A673 (cell line): ENCODE data around the gene RPS6KL1. TPM values are rescaled to one million over a fixed set of nuclear protein-coding genes. Genes with fewer than 3 reads are reported as not detected.

Source experiments
- BruUV-seq: library from RNA; stranded (reverse); fragments of 400-500 nt; replicated peaks from 2 replicates; lab custom pipeline; 2021; lab: Mats Ljungman, UMichigan
- CTCF ChIA-PET: fragments of 300-600 bp; sonication (Branson Sonifier 250); formaldehyde crosslinking; loops from one replicate; lab custom pipeline; 2022; ENCODE audit warnings: antibody characterized with exemption; lab: Charles Lee
- POLR2A ChIA-PET: fragments of 300-600 bp; sonication (Branson Sonifier 250); formaldehyde crosslinking; loops from one replicate; lab custom pipeline; 2022; ENCODE audit warnings: antibody characterized with exemption; ENCODE audit not compliant: low non-redundant PET; lab: Charles Lee
- DNase-seq: peaks from one replicate; pipeline ENCODE4 v3.0.0-alpha.2; 2015; ENCODE audit warnings: low spot score
- H3K27ac ChIP-seq: fragments of 200-600 bp; sonication (generic); 2 replicates; pipeline ENCODE4 v1.5.1; 2016; ENCODE audit warnings: mixed run types, low read depth, mild to moderate bottlenecking, mixed read lengths, antibody characterized with exemption, low read length; ENCODE audit not compliant: poor library complexity, severe bottlenecking
- H3K27me3 ChIP-seq: fragments of 200-600 bp; sonication (generic); replicated peaks from 2 replicates; pipeline ENCODE4 v1.6.1; 2017; ENCODE audit warnings: mixed run types, low read depth, mild to moderate bottlenecking, mixed read lengths, antibody characterized with exemption, low read length; ENCODE audit not compliant: insufficient read depth, poor library complexity
- H3K36me3 ChIP-seq: fragments of 200-600 bp; sonication (generic); 2 replicates; pipeline ENCODE4 v1.6.1; 2016; ENCODE audit warnings: mixed run types, mild to moderate bottlenecking, mixed read lengths, antibody characterized with exemption, low read length; ENCODE audit not compliant: insufficient read depth, poor library complexity, severe bottlenecking
- H3K4me1 ChIP-seq: fragments of 200-600 bp; sonication (generic); 2 replicates; pipeline ENCODE4 v1.6.1; 2017; ENCODE audit warnings: mixed run types, mild to moderate bottlenecking, mixed read lengths, antibody characterized with exemption, low read length; ENCODE audit not compliant: insufficient read depth, poor library complexity, severe bottlenecking
- H3K4me3 ChIP-seq: fragments of 200-600 bp; sonication (generic); 2 replicates; pipeline ENCODE4 v1.5.1; 2016; ENCODE audit warnings: low read depth, mixed run types, mild to moderate bottlenecking, mixed read lengths, low read length; ENCODE audit not compliant: poor library complexity, severe bottlenecking
- H3K9me3 ChIP-seq: fragments of 200-600 bp; sonication (generic); 2 replicates; pipeline ENCODE4 v1.6.1; 2016; ENCODE audit warnings: mixed run types, low read depth, mild to moderate bottlenecking, mixed read lengths, antibody characterized with exemption, low read length; ENCODE audit not compliant: poor library complexity, severe bottlenecking
- CTCF ChIP-seq: fragments of 300-800, 200-600 bp; sonication (generic); conservative IDR thresholded peaks from 2 replicates; pipeline ENCODE4 v1.5.1; 2017; ENCODE audit warnings: low read depth, mild to moderate bottlenecking, antibody characterized with exemption, low read length, moderate library complexity, mixed read lengths
- EZH2 ChIP-seq: fragments of 200-600 bp; sonication (generic); IDR thresholded peaks from 2 replicates; pipeline ENCODE4 v1.6.1; 2017; ENCODE audit warnings: borderline replicate concordance, low read depth, mild to moderate bottlenecking, mixed read lengths, antibody characterized with exemption, low read length; ENCODE audit not compliant: poor library complexity, severe bottlenecking
- intact Hi-C: fragments of 100-400 bp; cut with micrococcal nuclease; formaldehyde crosslinking; loops from one replicate; pipeline ENCODE4 v1.10.0; 2022; ENCODE audit not compliant: unreplicated experiment
- total RNA-seq: library from RNA; stranded (reverse); gene quantifications from 2 replicates; pipeline ENCODE4 v1.2.3, GENCODE V29; 2021

Gene RPS6KL1
- total RNA-seq, 1 experiment from 2014 or later: 0.80 TPM

DNA sequence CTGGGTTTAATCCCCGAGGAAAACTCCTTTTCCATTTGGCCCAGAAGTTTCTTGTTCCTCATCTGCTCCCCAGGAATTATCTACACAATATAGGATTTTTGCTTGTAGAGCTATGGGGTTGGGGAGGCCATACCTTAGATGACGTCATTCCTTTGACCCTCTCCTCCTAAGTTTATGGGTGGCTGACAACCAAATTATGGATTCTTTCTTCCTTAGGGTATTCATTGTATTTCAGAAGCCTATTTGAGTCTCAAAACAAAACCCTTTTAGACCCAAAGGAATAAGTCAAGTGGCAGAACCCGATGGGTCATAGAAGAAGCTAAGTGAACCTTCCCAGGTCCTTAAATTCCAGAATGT lies 61.3 kb downstream of the RPS6KL1 start:
- CTCF ChIA-PET: interaction anchor here (0.7 to 2.2 kb wide), 3 partner anchors 12 to 31 kb away, joined by 5 to 16 read pairs (median 8); no protein-coding TSS in a partner anchor
- Histone ChIP-seq H3K27ac (no peak overlapping the region), H3K27me3 (no peaks in the 10 kb centered on the region), H3K4me3 (no peak overlapping the region), H3K36me3 (no peaks in the 10 kb centered on the region), H3K4me1 (peaks cover 4% of the 10 kb centered on the region), H3K9me3 (no peaks in the 10 kb centered on the region)
- POLR2A ChIA-PET: no interaction called here
- DNase-seq: no peak
- no TSS peak for BruUV-seq
- no peak for TF ChIP-seq EZH2
- no peak for TF ChIP-seq CTCF
- intact Hi-C loops: loop anchor here (1.0 to 5.0 kb wide), 3 partner anchors 44 to 441 kb away; no protein-coding TSS in a partner anchor

GRCh38 chr14:74860899-74861733 lies 61.9 kb downstream of the RPS6KL1 start:
- POLR2A ChIA-PET: no interaction called here
- no TSS peak for BruUV-seq

More at GRCh38 chr14:74860899-74861733, 61.9 kb downstream of the RPS6KL1 start:
- peak; percentile 89 for TF ChIP-seq CTCF
- no peak for TF ChIP-seq EZH2
- DNase-seq: peak; percentile 90
- Histone ChIP-seq H3K27me3 (no peaks in the 10 kb centered on the region), H3K27ac (no peak overlapping the region), H3K9me3 (no peaks in the 10 kb centered on the region), H3K4me3 (no peak overlapping the region), H3K4me1 (peaks cover 4% of the 10 kb centered on the region), H3K36me3 (no peaks in the 10 kb centered on the region)
- CTCF ChIA-PET: interaction anchor here (0.5 to 2.2 kb wide), 19 partner anchors 8 to 1795 kb away, joined by 3 to 26 read pairs (median 4); partner anchors contain the start of gene RPS6KL1
- intact Hi-C loops: loop anchor here (1.0 to 5.0 kb wide), 3 partner anchors 44 to 441 kb away; no protein-coding TSS in a partner anchor
